Measurements from ENCODE around the gene FAM171A2. TPM values are rescaled to one million over a fixed set of nuclear protein-coding genes. Genes with fewer than 3 reads are reported as not detected.

FAM171A2 gene
- total RNA-seq, 2 donors from 2014 or later: 2.9 TPM; not detected in 1

- Histone ChIP-seq H3K27me3 (no peaks in the 10 kb centered on the region), H3K27ac (no peak overlapping the region), H3K36me3 (replicated peaks in 1 of 2; ENCODE audit: insufficient read depth in 1 of 2, low read depth in 2 of 2) (no peaks in the 10 kb centered on the region), H3K4me1 (peaks cover 18% of the 10 kb centered on the region), H3K9me3 (no peaks in the 10 kb centered on the region), H3K4me3 (no peak overlapping the region)
- intact Hi-C loops (cut with DNase I): no loop called here
- 60 to 64% methylated on average over 9 to 11 of the region's 11 CpGs for WGBS, 2 donors
- no peak for DNase-seq
- TF ChIP-seq, protein P1, sequence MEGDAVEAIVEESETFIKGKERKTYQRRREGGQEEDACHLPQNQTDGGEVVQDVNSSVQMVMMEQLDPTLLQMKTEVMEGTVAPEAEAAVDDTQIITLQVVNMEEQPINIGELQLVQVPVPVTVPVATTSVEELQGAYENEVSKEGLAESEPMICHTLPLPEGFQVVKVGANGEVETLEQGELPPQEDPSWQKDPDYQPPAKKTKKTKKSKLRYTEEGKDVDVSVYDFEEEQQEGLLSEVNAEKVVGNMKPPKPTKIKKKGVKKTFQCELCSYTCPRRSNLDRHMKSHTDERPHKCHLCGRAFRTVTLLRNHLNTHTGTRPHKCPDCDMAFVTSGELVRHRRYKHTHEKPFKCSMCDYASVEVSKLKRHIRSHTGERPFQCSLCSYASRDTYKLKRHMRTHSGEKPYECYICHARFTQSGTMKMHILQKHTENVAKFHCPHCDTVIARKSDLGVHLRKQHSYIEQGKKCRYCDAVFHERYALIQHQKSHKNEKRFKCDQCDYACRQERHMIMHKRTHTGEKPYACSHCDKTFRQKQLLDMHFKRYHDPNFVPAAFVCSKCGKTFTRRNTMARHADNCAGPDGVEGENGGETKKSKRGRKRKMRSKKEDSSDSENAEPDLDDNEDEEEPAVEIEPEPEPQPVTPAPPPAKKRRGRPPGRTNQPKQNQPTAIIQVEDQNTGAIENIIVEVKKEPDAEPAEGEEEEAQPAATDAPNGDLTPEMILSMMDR (IDR thresholded peaks at IDR 0.05): no peak
- TF ChIP-seq POLR2A (IDR thresholded peaks at IDR 0.05): no peak
- no peak for ATAC-seq
Observed at GRCh38 chr17:44361292-44362260, 2.1 kb downstream of the FAM171A2 start.

DNA sequence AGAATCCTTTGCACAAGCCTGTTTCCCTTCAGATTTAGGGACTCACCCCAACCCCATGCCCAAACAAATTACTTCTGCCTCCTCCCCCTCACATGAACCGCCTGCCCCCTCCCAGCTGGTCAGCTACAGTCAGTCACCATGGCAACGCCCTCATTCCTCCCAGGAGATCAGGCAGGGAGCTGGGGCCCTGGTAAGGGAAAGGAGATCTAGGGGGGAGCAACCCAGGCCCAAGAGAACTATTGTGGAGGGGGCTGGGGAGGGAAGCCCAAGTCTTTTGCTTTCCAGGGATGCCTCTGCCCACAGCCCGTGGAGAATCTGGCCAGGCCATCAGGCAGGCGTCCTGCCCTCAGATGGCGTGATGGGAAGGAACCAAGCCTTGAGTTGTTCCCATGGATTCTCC, 2.8 kb downstream of the FAM171A2 start:
- Histone ChIP-seq H3K27me3 (no peaks in the 10 kb centered on the region), H3K36me3 (replicated peaks in 1 of 2; ENCODE audit: insufficient read depth in 1 of 2, low read depth in 2 of 2) (no peaks in the 10 kb centered on the region), H3K27ac (no peak overlapping the region), H3K9me3 (no peaks in the 10 kb centered on the region), H3K4me3 (no peak overlapping the region), H3K4me1 (peaks cover 18% of the 10 kb centered on the region)
- no peak for TF ChIP-seq POLR2A (IDR thresholded peaks at IDR 0.05)
- TF ChIP-seq, protein P1 (IDR thresholded peaks at IDR 0.05): no peak
- DNase-seq (peak in 1 of 4 donors; percentile 39), ATAC-seq (no peak)
- intact Hi-C loops (cut with DNase I): no loop called here
- WGBS, 2 donors: 49 to 50% methylated on average over 2 to 5 of the region's 5 CpGs

DNA sequence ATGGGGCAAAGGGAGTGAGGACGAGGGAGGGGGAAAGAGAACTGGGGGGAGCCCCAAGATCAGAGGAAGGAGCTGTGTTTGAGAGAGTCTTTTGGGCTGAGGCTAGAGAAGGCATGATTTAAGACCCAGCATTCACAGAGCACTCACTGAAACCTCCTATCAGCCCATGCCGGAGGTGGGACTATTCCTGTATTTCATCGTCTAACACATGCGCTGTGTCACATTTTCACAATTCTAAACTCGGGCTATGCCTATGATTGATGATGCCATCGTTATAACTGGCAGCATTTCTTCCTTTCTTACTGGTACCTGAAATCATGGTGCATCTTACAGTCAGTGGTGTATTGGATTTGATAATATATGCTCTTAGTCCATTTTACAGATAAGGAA, 3.5 kb downstream of the FAM171A2 start:
- H3K36me3 ChIP-seq (replicated peaks in 1 of 2; ENCODE audit: insufficient read depth in 1 of 2, low read depth in 2 of 2): no peaks in the 10 kb centered on the region
- TF ChIP-seq, protein P1 (IDR thresholded peaks at IDR 0.05): no peak
- no peak for TF ChIP-seq POLR2A (IDR thresholded peaks at IDR 0.05)
- DNase-seq: no peak
- intact Hi-C loops (cut with DNase I): no loop called here
- H3K27ac ChIP-seq: no peak overlapping the region
- no peaks in the 10 kb centered on the region for H3K9me3 ChIP-seq
- H3K4me3 ChIP-seq: no peak overlapping the region
- H3K4me1 ChIP-seq: peaks cover 18% of the 10 kb centered on the region
- no peaks in the 10 kb centered on the region for H3K27me3 ChIP-seq
- 43 to 52% methylated on average over 6 of the region's 6 CpGs for WGBS, 2 donors
- no peak for ATAC-seq

DNA sequence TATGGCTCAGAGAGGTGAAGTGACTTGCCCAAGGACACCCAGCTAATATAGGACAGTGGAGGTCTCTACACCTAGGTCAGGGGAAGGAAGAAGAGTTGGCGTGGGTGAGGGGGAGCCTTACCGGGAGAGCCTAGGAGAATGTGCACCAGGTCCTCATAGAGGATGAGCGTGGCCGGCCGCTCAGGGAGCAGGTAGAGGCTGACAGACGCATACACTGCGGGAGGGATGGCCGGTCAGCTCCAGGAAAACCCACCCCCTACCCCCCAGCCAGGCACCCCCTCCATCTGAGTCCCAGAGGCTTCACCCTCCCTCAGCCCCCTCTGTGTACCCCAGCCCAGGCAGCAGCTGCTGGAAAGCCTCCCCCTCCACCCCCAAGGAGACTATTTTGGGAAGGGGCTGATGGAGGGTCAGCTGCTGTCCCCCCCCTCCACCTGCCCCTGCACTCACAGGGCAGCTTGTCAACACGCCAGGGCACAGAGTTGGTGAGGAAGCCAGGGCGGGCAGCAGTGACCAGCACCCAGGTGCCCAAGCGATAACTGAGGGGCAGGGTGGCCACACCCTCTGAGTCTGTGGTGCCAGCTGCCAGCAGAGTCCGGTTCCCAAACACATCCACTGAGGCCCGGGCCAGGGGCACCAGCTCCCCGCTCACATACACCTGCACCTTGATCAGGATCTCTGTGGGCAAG, 4.1 kb downstream of the FAM171A2 start:
- Histone ChIP-seq H3K4me3 (no peak overlapping the region), H3K27ac (no peak overlapping the region), H3K36me3 (replicated peaks in 1 of 2; ENCODE audit: insufficient read depth in 1 of 2, low read depth in 2 of 2) (no peaks in the 10 kb centered on the region), H3K27me3 (no peaks in the 10 kb centered on the region), H3K9me3 (no peaks in the 10 kb centered on the region), H3K4me1 (peaks cover 18% of the 10 kb centered on the region)
- no peak for TF ChIP-seq POLR2A (IDR thresholded peaks at IDR 0.05)
- TF ChIP-seq, protein P1 (IDR thresholded peaks at IDR 0.05): no peak
- DNase-seq (no peak), ATAC-seq (no peak)
- intact Hi-C loops (cut with DNase I): no loop called here
- WGBS, 2 donors: 67 to 70% methylated on average over 12 to 14 of the region's 14 CpGs

Measured in body of pancreas (tissue), 4 donors.